ENCODE results near the gene GINS3. TPM values are rescaled to one million over a fixed set of nuclear protein-coding genes. Genes with fewer than 3 reads are reported as not detected.
"Not testable (repeated sequence)": the region's sequence is repeated elsewhere in the genome, so short reads cannot be mapped to it uniquely, and the experiment has no call there.

The GINS3 gene
- total RNA-seq, 1 experiment from 2014 or later: 22.0 TPM

- Histone ChIP-seq H3K36me3 (ENCODE audit: insufficient read depth, low read length, poor library complexity, severe bottlenecking) (no peaks in the 10 kb centered on the region), H3K9me3 (ENCODE audit: low read depth, low read length, poor library complexity, severe bottlenecking) (no peaks in the 10 kb centered on the region), H3K27me3 (replicated peaks; ENCODE audit: insufficient read depth, low read depth, low read length, poor library complexity) (no peaks in the 10 kb centered on the region), H3K4me1 (ENCODE audit: insufficient read depth, low read length, poor library complexity, severe bottlenecking) (no peaks in the 10 kb centered on the region), H3K4me3 (ENCODE audit: low read depth, low read length, poor library complexity, severe bottlenecking) (no peak overlapping the region), H3K27ac (ENCODE audit: low read depth, low read length, poor library complexity, severe bottlenecking) (no peak overlapping the region)
- DNase-seq (ENCODE audit: low spot score): no peak
- intact Hi-C loops (cut with micrococcal nuclease; ENCODE audit: unreplicated experiment): no loop called here
- ChIA-PET POLR2A (ENCODE audit: low non-redundant PET) (no interaction called here), CTCF (no interaction called here)
- BruUV-seq (replicated peaks): no TSS peak
- TF ChIP-seq EZH2 (IDR thresholded peaks at IDR 0.05; ENCODE audit: borderline replicate concordance, low read depth, low read length, poor library complexity, severe bottlenecking) (no peak), CTCF (conservative IDR thresholded peaks at IDR 0.05; ENCODE audit: low read depth, low read length) (no peak)
Observed at GRCh38 chr16:58409316-58409973, 17.2 kb downstream of the GINS3 start.

- Histone ChIP-seq H3K27ac (ENCODE audit: low read depth, low read length, poor library complexity, severe bottlenecking) (no peak overlapping the region), H3K9me3 (ENCODE audit: low read depth, low read length, poor library complexity, severe bottlenecking) (no peaks in the 10 kb centered on the region), H3K4me3 (ENCODE audit: low read depth, low read length, poor library complexity, severe bottlenecking) (no peak overlapping the region), H3K36me3 (ENCODE audit: insufficient read depth, low read length, poor library complexity, severe bottlenecking) (no peaks in the 10 kb centered on the region), H3K4me1 (ENCODE audit: insufficient read depth, low read length, poor library complexity, severe bottlenecking) (no peaks in the 10 kb centered on the region), H3K27me3 (replicated peaks; ENCODE audit: insufficient read depth, low read depth, low read length, poor library complexity) (no peaks in the 10 kb centered on the region)
- BruUV-seq (replicated peaks): no TSS peak
- TF ChIP-seq CTCF (conservative IDR thresholded peaks at IDR 0.05; ENCODE audit: low read depth, low read length) (no peak), EZH2 (IDR thresholded peaks at IDR 0.05; ENCODE audit: borderline replicate concordance, low read depth, low read length, poor library complexity, severe bottlenecking) (no peak)
- CTCF ChIA-PET: no interaction called here
- intact Hi-C loops (cut with micrococcal nuclease; ENCODE audit: unreplicated experiment): no loop called here
- POLR2A ChIA-PET (ENCODE audit: low non-redundant PET): no interaction called here
- no peak for DNase-seq (ENCODE audit: low spot score)
Observed at GRCh38 chr16:58411336-58411735, 19.1 kb downstream of the GINS3 start.

GRCh38 chr16:58411736-58412614 lies 19.7 kb downstream of the GINS3 start:
- BruUV-seq (replicated peaks): no TSS peak
- Histone ChIP-seq H3K4me3 (ENCODE audit: low read depth, low read length, poor library complexity, severe bottlenecking) (no peak overlapping the region), H3K9me3 (ENCODE audit: low read depth, low read length, poor library complexity, severe bottlenecking) (no peaks in the 10 kb centered on the region), H3K36me3 (ENCODE audit: insufficient read depth, low read length, poor library complexity, severe bottlenecking) (no peaks in the 10 kb centered on the region), H3K4me1 (ENCODE audit: insufficient read depth, low read length, poor library complexity, severe bottlenecking) (no peaks in the 10 kb centered on the region), H3K27ac (ENCODE audit: low read depth, low read length, poor library complexity, severe bottlenecking) (no peak overlapping the region), H3K27me3 (replicated peaks; ENCODE audit: insufficient read depth, low read depth, low read length, poor library complexity) (no peaks in the 10 kb centered on the region)
- DNase-seq (ENCODE audit: low spot score): no peak
- intact Hi-C loops (cut with micrococcal nuclease; ENCODE audit: unreplicated experiment): no loop called here
- POLR2A ChIA-PET (ENCODE audit: low non-redundant PET): no interaction called here
- TF ChIP-seq CTCF (conservative IDR thresholded peaks at IDR 0.05; ENCODE audit: low read depth, low read length) (no peak), EZH2 (IDR thresholded peaks at IDR 0.05; ENCODE audit: borderline replicate concordance, low read depth, low read length, poor library complexity, severe bottlenecking) (no peak)
- CTCF ChIA-PET: no interaction called here

GRCh38 chr16:58412615-58412970 lies 20.3 kb downstream of the GINS3 start:
- DNase-seq (ENCODE audit: low spot score); H3K9me3 ChIP-seq (ENCODE audit: low read depth, low read length, poor library complexity, severe bottlenecking); H3K4me1 ChIP-seq (ENCODE audit: insufficient read depth, low read length, poor library complexity, severe bottlenecking); H3K27me3 ChIP-seq (replicated peaks; ENCODE audit: insufficient read depth, low read depth, low read length, poor library complexity); CTCF ChIA-PET; POLR2A ChIA-PET (ENCODE audit: low non-redundant PET); H3K4me3 ChIP-seq (ENCODE audit: low read depth, low read length, poor library complexity, severe bottlenecking); intact Hi-C loops (cut with micrococcal nuclease; ENCODE audit: unreplicated experiment); BruUV-seq (replicated peaks); H3K27ac ChIP-seq (ENCODE audit: low read depth, low read length, poor library complexity, severe bottlenecking); H3K36me3 ChIP-seq (ENCODE audit: insufficient read depth, low read length, poor library complexity, severe bottlenecking): not testable (repeated sequence)

Data from A673 (cell line).